Subcutaneous adipose tissue (tissue), 4 donors: ENCODE measurements around the gene TLNRD1. TPM values are rescaled to one million over a fixed set of nuclear protein-coding genes. Genes with fewer than 3 reads are reported as not detected.

Experiments
- total RNA-seq, 4 donors: library from RNA; depleted of rRNA; stranded (reverse); fragments of >200 nt; gene quantifications; one replicate each; pipeline ENCODE4 v1.1.0, GENCODE V29; 2016
- TF ChIP-seq, protein P1 (sequence below): fragments of 450-650 bp; IDR thresholded peaks from one replicate; pipeline ENCODE4 v1.5.1; 2016; ENCODE audit warnings: low read depth, mild to moderate bottlenecking, control low read depth, antibody characterized with exemption, moderate library complexity

TLNRD1 gene
- total RNA-seq, 4 donors from 2014 or later, result 10.3 to 33.5 (median 11.9) TPM

- TF ChIP-seq, protein P1, sequence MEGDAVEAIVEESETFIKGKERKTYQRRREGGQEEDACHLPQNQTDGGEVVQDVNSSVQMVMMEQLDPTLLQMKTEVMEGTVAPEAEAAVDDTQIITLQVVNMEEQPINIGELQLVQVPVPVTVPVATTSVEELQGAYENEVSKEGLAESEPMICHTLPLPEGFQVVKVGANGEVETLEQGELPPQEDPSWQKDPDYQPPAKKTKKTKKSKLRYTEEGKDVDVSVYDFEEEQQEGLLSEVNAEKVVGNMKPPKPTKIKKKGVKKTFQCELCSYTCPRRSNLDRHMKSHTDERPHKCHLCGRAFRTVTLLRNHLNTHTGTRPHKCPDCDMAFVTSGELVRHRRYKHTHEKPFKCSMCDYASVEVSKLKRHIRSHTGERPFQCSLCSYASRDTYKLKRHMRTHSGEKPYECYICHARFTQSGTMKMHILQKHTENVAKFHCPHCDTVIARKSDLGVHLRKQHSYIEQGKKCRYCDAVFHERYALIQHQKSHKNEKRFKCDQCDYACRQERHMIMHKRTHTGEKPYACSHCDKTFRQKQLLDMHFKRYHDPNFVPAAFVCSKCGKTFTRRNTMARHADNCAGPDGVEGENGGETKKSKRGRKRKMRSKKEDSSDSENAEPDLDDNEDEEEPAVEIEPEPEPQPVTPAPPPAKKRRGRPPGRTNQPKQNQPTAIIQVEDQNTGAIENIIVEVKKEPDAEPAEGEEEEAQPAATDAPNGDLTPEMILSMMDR, result no peak
These were observed 10.9 kb upstream of the TLNRD1 start, which contains the start of gene MESD for GRCh38 chr15:80989518-80990478. MESD (minus strand) TSS chr15:80989819; CDS start chr15:80989791, 28 bp downstream.

DNA sequence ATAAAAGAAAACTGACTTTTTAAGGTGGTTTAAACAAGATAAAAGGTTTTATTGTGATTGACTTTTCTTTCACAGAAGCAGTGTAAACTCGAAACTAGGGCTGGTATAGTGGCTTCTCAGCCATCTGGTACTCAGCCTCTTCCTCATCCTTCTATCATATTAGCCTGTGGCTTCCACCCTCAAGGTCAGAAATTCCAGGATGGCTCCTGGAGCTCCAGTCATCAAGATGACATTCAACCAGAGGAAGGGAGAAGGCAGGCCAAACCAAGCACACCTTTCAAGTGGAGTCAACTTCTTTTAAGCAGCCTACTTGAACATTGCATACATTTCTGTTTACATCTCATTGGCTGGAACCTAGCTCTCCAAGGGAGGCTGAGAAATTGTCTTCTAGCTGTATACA is 9.8 kb upstream of the TLNRD1 start:
- TF ChIP-seq, protein P1, result no peak

DNA sequence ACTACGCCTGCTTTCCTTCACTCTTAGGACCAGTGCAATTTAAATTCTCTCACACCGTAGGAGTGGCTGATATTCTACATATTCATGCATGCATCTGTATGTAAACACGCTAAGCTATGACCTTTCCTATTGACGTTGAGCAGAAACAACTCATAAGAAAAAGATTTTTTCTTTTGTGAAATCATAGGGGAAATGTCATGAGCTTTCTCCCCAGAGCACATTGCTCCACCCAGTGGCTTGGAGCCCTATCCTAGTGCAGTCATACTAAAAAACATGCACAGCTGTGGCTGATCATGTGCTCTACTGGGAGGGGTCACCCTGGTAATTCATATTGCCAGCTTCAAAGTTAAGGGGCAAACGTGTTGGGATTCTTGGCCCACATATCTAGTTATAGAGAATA is 9.3 kb upstream of the TLNRD1 start:
- TF ChIP-seq, protein P1, result no peak

DNA sequence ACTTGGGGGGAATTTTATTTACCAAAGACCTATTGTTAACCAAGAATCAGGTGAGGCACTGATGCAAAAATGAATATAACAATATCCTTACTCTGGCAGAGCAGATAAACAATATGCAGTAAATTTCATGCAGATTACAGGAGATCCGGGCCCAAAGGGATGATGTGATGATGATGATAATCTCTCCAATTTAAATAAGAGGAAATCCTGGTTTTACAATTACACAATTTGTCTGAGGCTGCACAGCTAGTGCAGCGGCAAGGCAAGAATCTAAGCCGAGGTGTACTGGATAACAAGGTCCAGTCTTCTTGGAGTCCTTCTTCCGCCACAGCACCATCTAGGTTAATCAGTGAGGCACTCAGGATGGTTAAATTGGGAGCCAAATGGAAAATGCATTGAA is 8.7 kb upstream of the TLNRD1 start:
- TF ChIP-seq, protein P1, result no peak

- TF ChIP-seq, protein P1, result no peak
These were observed 8.3 kb upstream of the TLNRD1 start for GRCh38 chr15:80992441-80992840.

GRCh38 chr15:80996247-80996646 is 4.5 kb upstream of the TLNRD1 start:
- TF ChIP-seq, protein P1, result no peak

GRCh38 chr15:80997692-80998091 is 3.0 kb upstream of the TLNRD1 start:
- TF ChIP-seq, protein P1, result no peak
